WERI-Rb-1 (cell line): ENCODE results near the gene EHD1.
"Not testable (repeated sequence)": the region's sequence is repeated elsewhere in the genome, so short reads cannot be mapped to it uniquely, and the experiment has no call there.

Experiments used
- DNase-seq: peaks from one replicate; pipeline ENCODE4 v3.0.0-alpha.2; 2020
- H3K27ac ChIP-seq: fragments of 250-450 bp; sonication (Bioruptor Pico); 2 replicates; pipeline ENCODE4 v1.5.1; 2020; ENCODE audit warnings: mild to moderate bottlenecking, moderate library complexity
- H3K27me3 ChIP-seq: fragments of 250-450 bp; sonication (Bioruptor Pico); 2 replicates; pipeline ENCODE4 v1.5.1; 2021; ENCODE audit warnings: mild to moderate bottlenecking, low read depth, moderate library complexity; ENCODE audit not compliant: insufficient read depth, severe bottlenecking
- H3K36me3 ChIP-seq: fragments of 250-450 bp; sonication (Bioruptor Pico); 2 replicates; pipeline ENCODE4 v1.5.1; 2020; ENCODE audit warnings: mild to moderate bottlenecking, moderate library complexity
- H3K4me3 ChIP-seq: 2 replicates; pipeline ENCODE4 v1.5.1; 2011; ENCODE audit warnings: low read depth, mild to moderate bottlenecking, control low read depth, low read length
- H3K9me3 ChIP-seq: fragments of 250-450 bp; sonication (Bioruptor Pico); 2 replicates; pipeline ENCODE4 v1.5.1; 2021; ENCODE audit warnings: mild to moderate bottlenecking, moderate library complexity; ENCODE audit not compliant: severe bottlenecking
- TF ChIP-seq, protein P1 (sequence below): IDR thresholded peaks from 2 replicates; pipeline ENCODE4 v1.5.1; 2011; ENCODE audit warnings: low read depth, mild to moderate bottlenecking, control low read depth, inconsistent platforms, low read length

EHD1 gene

DNA sequence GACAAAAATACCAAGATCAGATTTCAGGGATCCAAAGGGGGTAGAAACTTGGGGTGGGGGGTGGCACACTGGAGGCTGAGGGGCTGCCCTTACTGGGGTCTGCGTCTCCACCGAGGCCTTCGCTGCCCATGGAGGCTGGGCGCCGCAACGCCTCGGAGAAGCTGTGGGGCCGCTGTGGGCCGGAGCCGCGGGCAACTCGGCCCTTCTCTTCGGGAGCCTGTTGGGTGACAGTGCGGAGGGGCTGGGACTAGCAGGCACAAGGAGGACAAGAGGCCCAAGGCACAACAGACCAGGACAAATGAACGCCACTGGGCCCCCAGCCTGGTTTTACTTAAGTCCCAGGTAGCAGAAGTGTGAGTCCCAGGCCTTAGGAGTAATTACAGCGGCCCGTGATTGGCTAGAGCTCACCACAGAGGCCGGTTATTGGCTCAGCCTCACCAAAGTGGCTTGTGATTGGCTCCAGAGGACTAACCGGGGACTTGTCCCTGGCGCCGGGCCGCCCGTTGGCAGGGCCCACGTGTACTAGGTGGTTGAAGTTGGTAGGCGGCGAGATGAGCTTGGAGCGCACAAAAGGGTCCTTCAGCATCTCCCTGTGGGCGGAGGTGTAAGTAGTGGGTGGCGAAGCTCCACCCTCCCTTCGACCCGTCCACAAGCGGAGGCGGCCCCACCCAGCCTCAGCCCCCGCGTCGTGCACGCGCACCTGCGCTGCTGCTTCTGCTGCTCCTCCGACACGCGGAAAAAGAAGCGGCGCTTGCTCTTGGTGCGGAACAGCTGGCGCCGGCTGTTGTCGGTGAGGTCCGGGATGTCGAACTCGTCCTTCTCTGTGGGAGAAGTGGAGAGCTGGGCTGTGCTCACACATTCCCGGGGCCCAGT, 51.6 kb downstream of the EHD1 start:
- H3K4me3 ChIP-seq = no peak overlapping the region
- TF ChIP-seq, protein P1, sequence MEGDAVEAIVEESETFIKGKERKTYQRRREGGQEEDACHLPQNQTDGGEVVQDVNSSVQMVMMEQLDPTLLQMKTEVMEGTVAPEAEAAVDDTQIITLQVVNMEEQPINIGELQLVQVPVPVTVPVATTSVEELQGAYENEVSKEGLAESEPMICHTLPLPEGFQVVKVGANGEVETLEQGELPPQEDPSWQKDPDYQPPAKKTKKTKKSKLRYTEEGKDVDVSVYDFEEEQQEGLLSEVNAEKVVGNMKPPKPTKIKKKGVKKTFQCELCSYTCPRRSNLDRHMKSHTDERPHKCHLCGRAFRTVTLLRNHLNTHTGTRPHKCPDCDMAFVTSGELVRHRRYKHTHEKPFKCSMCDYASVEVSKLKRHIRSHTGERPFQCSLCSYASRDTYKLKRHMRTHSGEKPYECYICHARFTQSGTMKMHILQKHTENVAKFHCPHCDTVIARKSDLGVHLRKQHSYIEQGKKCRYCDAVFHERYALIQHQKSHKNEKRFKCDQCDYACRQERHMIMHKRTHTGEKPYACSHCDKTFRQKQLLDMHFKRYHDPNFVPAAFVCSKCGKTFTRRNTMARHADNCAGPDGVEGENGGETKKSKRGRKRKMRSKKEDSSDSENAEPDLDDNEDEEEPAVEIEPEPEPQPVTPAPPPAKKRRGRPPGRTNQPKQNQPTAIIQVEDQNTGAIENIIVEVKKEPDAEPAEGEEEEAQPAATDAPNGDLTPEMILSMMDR = no peak

DNA sequence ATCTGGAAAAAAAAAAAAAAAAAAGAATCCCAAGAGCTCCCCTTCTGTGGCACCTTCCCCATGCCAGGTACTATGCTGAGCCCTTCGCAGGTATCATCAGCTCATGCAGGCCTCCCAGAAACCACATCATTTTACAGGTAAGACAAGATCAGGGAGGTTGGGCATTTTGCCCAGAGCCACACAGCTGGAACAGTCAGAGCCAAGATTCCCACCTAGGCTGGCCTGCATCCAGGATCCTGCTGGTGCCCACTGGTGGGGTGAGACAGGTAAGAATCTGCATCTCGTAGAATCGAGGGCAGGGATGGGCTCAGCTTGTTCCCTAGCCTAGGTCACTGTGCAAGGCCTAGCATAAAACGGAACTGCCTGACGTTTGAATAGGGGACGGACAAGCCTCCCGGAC, 52.4 kb downstream of the EHD1 start:
- Histone ChIP-seq H3K36me3 (peaks cover 16% of the 10 kb centered on the region), H3K27ac (no peak overlapping the region), H3K9me3 (no peaks in the 10 kb centered on the region), H3K27me3 (no peaks in the 10 kb centered on the region), H3K4me3 (no peak overlapping the region)
- TF ChIP-seq, protein P1 = no peak
- DNase-seq = no peak

More for the DNA sequence above, 51.6 kb downstream of the EHD1 start:
- no peak for DNase-seq
- Histone ChIP-seq H3K36me3 (peaks cover 19% of the 10 kb centered on the region), H3K27ac (no peak overlapping the region), H3K9me3 (no peaks in the 10 kb centered on the region), H3K27me3 (no peaks in the 10 kb centered on the region)

DNA sequence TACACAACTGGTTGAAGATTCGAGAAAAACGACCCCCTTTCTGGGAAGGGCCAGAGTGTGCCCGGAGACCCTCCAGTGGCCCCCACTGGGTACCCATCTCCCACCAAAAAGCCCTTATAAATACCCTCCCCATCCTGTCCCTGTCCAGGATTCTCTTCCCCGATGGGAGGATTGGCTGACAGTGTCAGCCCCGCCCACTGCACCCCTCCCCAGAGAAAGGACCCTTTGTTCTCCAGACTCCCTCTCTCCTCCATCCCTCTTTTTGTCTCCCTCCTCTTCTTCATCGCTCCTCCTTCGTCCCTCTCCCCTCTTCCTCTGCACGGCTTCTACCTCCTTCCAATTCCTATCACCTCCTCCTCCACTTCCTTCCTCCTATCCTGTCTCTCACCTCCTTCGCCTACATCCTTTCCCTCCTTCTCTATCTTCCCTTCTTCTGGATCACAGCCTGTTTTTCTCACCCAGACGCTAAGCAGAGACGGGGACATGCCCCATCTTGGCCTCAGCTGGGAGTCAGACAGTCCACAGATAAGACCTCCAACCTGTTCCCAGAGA, 54.8 kb downstream of the EHD1 start:
- no peak overlapping the region for H3K27ac ChIP-seq
- H3K4me3 ChIP-seq = no peak overlapping the region
- H3K27me3 ChIP-seq = no peaks in the 10 kb centered on the region
- no peaks in the 10 kb centered on the region for H3K9me3 ChIP-seq
- TF ChIP-seq, protein P1 = no peak
- H3K36me3 ChIP-seq = peaks cover 6% of the 10 kb centered on the region
- no peak for DNase-seq

- H3K27ac ChIP-seq = no peak overlapping the region
- TF ChIP-seq, protein P1 = no peak
- DNase-seq = no peak
- no peak overlapping the region for H3K4me3 ChIP-seq
- H3K27me3 ChIP-seq = no peaks in the 10 kb centered on the region
- H3K9me3 ChIP-seq = no peaks in the 10 kb centered on the region
- no peaks in the 10 kb centered on the region for H3K36me3 ChIP-seq
Measured at GRCh38 chr11:64817476-64817875, 60.9 kb downstream of the EHD1 start.

DNA sequence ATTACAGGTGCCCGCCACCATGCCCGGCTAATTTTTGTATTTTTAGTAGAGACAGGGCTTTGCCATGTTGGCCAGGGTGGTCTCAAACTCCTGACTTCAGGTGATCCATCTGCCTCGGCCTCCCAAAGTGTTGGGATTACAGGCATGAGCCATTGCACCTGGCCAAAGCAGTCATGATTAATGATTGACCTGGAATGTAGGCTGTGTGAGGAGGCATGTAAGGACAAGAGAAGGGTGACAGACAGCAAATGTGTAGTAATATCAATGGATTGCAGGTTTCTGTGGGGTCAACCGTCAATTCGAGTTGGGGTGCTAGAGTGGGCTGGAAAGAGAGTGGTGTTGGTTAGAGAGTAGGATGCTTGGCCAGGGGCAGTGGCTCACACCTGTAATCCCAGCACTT, 63.0 kb downstream of the EHD1 start:
- not testable (repeated sequence) for H3K27ac ChIP-seq, H3K4me3 ChIP-seq, H3K27me3 ChIP-seq, H3K36me3 ChIP-seq, DNase-seq, H3K9me3 ChIP-seq

GRCh38 chr11:64814712-64815187, 63.7 kb downstream of the EHD1 start:
- Histone ChIP-seq H3K36me3 (no peaks in the 10 kb centered on the region), H3K27ac (no peak overlapping the region), H3K27me3 (no peaks in the 10 kb centered on the region), H3K4me3 (no peak overlapping the region), H3K9me3 (no peaks in the 10 kb centered on the region)
- DNase-seq = no peak
- TF ChIP-seq, protein P1 = no peak
